Stimulated activated CD8-positive, alpha-beta memory T cell treated with anti-CD3 and anti-CD28 coated beads, Interleukin-4, amount 100 ng/mL, for 48 hours (primary cell): ENCODE measurements around the gene NR4A1.

Experiments used
- DNase-seq: peaks from one replicate; pipeline ENCODE4 v3.0.0-alpha.2; 2020

NR4A1 gene

DNA sequence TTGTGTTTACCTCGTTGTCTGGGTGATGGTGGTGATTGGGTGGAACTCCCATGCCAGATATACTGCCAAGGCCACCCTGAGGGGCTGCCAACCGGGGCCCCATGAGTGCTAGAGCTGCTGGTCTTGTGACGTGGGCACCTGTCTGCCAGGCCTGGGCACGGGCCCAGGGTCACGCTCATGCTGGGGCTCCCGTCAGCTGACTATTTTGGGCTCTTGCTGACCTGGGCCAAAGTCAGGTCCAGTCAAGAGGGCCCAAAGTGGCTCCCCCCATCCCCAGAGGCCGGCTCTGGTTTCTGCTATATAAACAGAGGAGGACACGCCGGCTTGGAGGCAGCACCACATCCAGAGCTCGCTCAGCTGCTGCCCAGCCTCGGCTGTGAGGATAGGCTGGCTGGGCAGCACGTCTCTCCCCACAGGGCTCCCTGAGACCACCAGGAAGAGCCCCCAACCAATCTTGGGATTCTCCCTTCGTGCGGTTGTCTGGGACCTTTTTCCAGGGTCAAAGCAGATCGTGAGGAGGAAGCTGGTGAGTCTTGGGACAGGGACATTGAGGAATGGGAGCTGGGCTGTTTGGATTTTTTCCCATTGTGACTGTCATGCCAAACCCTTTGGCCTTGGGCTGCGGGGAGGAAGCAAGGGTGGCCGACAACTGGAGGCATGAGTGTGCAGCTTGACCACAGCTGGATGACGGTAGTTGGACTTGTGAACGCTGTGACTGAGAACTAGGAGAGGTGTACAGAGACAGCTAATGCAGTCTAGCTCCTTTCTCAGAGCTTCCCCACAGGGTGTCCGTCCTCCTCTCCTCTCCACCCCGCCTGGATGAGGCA lies 7.6 kb upstream of the NR4A1 start:
- DNase-seq: no peak

DNA sequence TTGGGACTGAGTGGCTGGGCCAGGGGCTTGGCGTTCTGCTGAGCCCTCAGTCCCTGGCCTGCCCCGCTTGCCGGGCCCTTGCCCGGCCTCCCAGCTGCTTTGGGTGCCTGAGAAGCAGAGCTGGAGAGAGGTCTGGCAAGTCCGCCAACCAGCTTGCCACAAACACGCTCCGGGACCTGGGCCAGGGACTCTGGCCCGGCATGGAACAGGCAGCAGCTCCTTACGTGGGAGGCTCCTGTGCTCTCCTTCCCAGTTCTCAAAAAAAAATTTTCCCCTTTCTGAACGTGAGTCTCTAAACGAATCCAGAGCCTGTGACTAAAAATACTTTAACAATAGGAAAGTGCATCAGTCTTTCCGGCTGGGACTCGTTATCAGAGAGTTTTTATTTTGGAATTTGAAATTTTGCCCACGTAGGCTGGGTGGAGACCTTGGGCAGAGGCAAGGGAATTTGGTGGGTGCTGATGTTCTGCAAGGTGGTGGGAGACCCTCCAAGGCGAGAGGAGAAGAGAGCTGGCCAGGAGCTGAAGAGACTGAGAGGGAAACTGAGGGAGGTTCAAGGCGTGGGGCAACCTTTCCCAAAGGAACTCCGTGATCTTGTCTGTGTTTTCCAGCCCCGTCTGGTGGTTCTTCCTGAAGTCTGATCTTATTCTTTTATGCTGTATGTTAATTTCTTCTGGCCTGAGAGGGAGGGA lies 6.8 kb upstream of the NR4A1 start:
- DNase-seq: no peak

DNA sequence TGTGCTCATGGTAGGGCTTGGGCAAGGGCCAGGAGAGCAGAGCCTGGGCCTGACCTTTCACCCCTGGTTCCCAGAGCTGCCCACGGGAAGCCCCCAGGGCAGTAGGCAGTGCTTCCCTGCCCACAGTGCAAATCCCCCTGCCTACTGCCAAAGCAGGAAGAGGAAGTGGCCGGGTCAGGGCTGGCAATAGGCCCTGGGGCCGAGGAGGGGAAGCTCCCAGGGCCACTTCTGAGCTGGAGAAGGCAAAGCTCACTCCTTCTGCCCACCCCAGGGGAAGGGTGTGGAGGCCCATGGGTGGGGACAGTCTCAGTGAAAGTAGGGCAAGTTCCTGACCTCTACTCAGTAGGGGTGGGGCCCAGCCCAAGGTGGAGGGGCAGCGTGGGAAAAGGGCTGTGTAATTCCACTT lies 5.4 kb upstream of the NR4A1 start:
- DNase-seq: no peak

DNA sequence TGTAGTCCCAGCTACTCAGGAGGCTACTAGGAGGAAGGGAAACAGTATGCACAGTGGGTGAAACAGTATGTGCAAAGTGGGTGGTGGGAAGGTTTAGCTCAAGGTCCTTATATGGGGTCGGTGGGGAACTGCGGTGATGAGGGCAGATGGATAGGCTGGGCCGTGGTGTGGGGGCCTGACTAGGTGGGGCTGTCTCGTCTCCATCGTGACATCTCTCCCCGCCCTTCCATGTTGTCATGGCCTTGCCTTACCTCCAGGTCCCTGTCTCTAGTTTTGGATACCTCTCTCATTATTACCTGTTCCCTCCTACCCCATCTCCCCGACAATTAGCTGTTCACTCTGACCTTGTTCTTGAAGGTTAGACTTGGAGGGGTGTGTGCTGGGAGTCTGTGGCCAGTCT lies 4.4 kb upstream of the NR4A1 start:
- DNase-seq: no peak

DNA sequence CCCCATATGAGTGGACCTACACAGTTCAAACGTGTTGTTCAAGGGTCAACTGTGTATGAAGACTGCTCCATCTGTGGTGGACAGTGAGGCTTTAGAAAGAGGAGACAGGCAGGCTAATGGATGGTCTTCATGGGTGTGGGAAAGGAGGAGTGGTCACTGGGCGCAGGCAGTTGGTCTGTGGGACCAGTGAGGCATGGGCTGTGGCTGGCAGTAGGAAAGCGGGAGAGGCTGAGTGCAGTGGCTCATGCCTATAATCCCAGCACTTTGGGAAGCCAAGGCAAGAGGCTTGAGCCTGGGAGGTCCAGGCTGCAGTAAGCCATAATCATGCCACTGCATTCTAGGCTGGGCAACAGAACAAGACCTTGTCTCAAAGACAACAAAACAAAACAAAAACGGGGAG lies 2.0 kb upstream of the NR4A1 start:
- DNase-seq: no peak

DNA sequence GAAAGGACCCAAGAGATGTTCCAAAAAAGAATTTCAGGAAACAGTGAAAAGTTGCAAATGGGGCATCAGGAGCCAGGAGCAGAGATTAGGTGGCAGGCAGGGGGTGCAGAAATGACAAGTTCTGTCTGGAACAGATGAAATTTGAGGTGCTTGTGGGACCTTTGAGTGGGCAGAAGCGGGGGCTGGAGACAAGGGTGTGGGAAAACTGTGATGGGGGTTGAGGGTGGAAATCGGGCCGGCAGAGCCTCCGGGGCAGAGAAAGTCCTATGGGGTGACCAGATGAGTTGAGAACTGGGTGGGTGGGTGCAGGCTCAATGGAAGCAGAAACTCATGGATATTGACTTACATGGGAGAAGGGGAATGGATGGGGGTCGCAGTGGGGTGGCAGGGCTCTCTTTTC lies 1.6 kb upstream of the NR4A1 start:
- no peak for DNase-seq

DNA sequence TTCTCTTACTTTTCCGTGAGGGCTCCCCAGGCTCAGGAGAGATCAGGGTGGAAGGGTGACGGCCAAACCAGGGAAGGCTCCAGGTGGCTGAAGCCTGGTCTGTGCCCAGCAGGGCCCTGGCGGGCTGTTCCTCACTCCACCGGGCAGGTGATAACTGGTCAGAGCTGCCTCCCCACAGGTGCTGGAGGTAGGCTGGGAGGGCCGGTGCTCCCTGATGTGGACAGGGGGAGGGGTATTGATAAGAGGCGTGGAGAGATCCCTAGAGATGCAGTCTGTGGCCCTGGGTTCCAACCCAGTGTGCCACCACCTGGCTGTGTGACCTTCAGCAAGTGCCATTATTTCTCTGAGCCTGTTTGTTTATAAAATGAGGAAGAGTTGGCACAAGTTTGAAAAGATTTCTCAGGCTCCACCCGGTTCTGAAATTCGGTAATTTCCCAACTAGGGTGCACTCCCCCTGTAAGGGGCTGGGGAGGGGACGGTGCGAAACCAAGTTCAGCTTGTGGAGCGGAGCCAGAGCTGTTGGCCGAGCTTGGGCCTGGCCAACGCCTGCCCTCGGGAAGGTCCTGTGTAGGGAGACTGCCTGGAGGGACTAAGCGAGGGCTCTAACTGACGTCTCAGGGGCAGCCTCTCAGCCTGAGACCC lies 1.0 kb upstream of the NR4A1 start:
- DNase-seq: no peak

DNA sequence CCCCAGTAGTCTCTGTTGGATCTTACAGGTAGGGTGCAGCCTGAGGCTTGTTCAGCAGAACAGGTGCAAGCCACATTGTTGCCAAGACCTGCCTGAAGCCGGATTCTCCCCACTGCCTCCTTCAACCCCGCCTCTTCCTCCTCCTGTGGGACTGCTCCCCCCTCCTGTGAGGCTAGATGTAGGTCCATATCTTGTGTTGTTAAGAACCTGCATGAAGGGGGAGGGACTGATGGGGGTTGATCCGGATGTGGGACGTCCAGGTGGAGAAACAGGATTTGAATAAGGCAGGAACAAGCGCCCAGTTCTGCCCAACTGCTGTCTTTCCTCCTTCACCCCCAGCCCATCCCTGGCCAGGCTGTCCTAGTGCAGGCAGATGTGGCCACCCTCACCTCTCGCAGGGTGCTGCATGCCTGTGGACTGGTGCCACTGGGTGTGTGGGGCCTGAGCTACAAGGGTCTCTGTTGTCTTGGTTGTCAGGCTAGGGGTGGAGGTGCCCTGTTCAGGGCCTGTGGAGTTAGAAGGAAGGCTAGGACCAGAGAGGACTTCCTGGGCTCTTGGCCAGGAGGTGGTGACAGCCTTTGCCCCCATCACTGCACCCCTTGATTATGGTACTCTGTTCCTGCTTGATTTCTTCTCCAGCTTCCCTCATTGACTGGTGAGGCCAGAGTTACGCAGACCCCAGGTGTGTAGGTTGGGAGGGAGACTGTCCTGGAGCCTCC lies 1.4 kb downstream of the NR4A1 start:
- peak; percentile 36 for DNase-seq

DNA sequence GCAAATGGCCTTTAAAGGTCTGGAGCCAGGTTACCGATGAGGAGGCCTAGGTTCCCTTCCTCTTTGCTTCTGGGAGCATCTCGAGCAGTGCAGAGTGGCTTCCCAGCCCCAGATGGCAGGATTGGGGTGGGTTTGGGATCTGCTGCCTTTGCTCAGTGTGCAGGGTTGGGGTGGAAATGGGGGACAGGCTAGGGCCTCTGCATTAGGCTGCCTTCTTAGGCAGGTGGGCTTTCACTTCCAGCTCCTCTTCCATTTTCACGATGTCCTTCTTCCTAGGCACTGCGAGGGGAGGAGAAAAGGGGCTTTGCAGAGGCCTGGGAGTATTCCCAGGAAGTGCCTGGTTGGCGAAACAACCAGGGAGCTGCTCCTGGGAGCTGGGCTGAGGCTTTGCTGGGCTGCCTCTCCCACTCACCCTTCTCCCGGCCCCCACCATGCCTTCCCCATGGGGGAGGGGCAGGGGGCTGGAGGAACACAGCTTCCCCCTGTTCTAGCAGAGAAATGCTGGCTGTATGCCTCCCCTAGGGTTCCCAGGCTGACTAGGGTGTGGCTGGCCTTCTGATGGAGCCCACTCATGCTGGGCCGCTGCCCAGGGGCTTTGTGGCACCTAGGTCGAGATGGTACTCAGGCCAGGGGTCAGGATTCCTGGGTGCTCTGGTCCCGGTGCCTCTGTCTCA lies 2.4 kb downstream of the NR4A1 start:
- no peak for DNase-seq

DNA sequence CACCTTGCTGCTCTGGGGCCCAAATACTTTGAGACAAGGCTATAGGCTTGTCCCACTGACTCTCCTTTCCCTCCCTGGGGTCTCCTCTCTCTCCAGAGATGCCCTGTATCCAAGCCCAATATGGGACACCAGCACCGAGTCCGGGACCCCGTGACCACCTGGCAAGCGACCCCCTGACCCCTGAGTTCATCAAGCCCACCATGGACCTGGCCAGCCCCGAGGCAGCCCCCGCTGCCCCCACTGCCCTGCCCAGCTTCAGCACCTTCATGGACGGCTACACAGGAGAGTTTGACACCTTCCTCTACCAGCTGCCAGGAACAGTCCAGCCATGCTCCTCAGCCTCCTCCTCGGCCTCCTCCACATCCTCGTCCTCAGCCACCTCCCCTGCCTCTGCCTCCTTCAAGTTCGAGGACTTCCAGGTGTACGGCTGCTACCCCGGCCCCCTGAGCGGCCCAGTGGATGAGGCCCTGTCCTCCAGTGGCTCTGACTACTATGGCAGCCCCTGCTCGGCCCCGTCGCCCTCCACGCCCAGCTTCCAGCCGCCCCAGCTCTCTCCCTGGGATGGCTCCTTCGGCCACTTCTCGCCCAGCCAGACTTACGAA lies 3.1 kb downstream of the NR4A1 start:
- DNase-seq: no peak

DNA sequence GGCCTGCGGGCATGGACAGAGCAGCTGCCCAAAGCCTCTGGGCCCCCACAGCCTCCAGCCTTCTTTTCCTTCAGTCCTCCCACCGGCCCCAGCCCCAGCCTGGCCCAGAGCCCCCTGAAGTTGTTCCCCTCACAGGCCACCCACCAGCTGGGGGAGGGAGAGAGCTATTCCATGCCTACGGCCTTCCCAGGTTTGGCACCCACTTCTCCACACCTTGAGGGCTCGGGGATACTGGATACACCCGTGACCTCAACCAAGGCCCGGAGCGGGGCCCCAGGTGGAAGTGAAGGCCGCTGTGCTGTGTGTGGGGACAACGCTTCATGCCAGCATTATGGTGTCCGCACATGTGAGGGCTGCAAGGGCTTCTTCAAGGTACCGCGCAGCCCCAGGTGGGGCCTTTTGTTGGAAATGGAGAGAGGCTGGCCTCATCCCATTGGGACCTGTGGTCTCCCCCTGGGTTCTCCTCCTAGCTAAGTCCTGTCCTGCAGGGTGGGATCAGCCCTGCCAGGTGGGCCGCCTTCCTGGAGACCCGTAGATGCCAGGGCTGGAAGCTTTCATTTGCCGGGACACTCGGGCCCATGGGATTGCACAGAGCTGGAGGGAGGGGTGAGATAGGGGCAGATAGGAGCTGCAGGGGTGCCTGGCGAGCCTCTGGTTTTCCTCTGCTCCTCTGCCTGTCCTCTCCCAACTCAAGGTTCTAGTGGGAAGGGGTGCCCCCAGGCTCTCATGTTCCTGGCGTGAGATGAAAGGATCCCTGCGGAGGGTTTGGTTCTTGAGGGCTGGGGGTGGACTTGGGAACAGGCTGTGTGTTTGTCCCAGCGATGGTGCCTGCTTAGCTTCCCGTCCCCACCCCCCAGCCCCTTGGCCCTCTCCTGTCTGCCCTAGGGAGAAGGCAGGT lies 3.8 kb downstream of the NR4A1 start:
- no peak for DNase-seq

DNA sequence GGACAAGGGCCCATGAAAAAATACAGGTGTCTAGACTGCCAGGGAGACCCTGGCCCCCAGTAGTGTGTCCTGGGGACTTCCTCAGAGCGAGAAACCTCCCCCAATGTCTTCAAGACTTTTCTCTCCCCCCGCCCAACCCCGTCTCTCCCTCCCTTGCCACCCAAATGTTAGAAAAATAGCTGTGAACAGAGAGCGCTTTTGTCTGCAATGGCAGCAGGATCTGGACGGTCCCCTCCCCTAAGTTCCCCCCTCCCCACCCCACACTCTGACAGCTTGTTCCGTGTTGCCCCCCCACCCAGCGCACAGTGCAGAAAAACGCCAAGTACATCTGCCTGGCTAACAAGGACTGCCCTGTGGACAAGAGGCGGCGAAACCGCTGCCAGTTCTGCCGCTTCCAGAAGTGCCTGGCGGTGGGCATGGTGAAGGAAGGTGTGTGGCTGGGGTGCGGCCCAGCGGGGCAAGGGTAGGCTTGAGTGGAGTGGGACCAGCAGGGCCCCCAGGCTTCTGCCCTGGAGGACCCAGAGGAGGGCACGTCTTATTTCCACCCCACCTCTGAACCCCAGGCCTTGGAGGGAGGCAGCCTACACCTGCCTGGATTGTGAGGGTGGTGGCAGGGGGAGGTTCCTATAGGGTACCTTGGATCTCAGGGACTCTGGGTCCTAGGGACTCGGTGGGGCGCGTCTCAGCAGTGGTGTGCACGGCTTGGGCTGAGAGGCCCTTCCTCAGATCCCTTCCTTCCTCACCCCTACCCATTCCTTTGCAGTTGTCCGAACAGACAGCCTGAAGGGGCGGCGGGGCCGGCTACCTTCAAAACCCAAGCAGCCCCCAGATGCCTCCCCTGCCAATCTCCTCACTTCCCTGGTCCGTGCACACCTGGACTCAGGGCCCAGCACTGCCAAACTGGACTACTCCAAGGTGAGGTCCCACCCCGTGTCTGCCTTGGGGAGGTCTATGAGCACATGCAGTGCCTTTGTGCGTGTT lies 4.8 kb downstream of the NR4A1 start:
- DNase-seq: no peak

DNA sequence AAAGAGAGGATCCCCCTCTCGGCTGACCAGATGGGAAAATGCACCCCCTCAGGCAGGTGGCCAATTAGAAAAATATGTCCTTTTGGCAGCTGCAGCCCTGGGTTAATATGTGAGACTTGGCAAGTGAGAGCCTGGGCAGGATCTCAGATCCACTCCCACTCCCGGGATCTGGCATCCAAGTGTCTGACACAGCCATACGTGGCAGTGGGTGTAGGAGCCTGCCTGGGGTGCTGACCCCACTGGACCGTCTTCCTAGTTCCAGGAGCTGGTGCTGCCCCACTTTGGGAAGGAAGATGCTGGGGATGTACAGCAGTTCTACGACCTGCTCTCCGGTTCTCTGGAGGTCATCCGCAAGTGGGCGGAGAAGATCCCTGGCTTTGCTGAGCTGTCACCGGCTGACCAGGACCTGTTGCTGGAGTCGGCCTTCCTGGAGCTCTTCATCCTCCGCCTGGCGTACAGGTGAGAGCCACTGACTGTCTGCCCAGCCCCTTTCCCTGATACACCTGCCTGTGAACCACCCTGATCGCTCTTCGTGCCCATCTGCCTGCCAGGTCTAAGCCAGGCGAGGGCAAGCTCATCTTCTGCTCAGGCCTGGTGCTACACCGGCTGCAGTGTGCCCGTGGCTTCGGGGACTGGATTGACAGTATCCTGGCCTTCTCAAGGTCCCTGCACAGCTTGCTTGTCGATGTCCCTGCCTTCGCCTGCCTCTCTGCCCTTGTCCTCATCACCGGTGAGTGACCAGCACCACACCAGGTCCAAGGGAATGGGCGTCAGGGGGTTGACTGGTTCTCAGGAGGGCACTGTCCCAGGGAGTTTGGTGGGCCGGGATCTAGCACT lies 5.8 kb downstream of the NR4A1 start:
- DNase-seq: no peak

DNA sequence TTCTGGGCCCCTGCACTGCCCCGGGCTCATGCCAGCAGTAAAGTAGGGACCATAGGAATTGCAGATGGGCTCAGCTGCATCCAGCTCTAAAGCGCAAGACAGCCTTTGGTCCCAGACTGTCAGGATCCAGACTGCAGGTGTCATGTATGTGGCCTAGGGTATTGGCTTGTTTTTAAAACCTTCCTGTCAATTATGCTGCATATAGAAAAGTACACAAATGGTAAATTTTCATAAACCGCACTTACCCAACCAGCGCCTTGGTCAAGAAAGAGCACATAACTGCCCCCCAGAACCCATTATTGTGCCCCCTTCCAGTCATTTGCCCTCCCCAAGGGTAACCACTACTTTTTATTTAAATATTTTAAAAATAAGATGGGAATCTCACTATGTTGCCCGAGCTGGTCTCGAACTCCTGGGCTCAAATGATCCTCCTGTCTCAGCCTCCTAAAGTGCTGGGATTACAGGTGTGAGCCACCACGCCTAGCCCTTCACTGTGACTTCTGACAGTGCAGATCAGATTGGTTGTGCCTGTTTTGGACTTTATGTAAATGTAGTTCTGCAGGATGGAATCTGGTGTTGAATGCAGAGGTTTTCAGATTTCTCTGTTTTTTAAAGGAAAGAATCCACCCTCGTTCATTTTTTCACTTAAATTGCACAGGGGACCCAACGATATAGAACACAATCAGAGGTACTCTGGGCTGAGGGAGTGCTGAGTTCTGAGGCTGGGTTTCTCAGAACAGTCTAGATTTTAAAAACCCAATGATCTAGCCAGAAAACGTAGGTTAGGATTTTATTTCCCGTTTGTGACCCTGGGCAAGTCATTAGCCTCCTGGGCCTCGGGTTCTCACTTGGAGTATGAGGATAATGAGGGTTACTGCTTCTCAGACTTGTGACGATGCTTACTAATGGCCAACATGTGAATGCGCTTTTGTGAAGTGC lies 6.7 kb downstream of the NR4A1 start:
- DNase-seq: no peak

DNA sequence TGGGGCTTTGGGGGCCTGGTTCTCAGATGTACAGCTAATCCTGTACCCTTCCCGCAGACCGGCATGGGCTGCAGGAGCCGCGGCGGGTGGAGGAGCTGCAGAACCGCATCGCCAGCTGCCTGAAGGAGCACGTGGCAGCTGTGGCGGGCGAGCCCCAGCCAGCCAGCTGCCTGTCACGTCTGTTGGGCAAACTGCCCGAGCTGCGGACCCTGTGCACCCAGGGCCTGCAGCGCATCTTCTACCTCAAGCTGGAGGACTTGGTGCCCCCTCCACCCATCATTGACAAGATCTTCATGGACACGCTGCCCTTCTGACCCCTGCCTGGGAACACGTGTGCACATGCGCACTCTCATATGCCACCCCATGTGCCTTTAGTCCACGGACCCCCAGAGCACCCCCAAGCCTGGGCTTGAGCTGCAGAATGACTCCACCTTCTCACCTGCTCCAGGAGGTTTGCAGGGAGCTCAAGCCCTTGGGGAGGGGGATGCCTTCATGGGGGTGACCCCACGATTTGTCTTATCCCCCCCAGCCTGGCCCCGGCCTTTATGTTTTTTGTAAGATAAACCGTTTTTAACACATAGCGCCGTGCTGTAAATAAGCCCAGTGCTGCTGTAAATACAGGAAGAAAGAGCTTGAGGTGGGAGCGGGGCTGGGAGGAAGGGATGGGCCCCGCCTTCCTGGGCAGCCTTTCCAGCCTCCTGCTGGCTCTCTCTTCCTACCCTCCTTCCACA lies 7.6 kb downstream of the NR4A1 start:
- no peak for DNase-seq

DNA sequence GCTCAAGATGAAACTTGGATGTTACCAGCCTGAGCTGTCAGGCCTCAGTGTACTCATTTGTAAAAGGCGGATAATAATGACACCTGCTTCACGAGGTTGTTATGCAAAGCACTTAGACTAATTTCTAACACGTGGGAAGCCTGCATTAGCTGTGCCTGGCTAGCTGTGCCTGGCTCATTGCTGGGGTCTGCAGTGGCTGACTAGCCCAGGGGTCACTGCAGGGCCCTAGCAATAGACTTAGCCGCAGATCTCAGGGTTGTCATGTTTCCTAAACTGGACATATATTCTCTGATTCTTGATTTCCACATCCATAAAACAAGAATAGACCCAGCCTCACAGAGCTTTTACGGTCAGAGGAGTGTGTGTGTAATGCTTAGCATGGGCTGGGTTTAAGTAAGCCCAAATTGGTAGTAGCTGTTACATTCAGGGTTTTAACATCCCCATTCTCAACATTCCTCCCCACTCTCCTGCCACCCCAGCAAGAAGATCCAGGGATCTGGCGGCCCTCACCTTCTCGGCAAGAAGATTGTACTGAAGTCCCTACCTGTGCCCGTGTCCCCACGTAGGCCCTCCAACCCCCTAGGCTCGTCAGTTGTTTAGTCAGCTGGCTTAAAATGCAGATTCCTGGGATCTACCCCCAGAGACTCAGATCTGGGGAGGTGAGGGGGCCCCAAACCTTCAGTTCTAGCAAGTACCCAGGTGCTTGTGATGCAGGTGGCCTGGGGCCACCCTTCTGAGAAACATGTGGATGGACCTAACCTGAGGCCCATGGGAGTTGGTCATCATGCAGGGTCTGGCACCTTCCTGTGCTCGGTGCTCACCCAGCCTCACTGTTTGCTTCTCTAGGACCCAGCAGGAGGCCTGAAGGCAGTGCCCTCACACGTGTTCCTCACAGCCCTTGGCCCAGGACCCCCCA lies 8.6 kb downstream of the NR4A1 start:
- DNase-seq: no peak
